Globus pallidus (tissue), 1 donor: ENCODE results near the gene RPS24.
"Not testable (repeated sequence)": the region's sequence is repeated elsewhere in the genome, so short reads cannot be mapped to it uniquely, and the experiment has no call there.

Source experiments
- DNase-seq: peaks from one replicate; pipeline ENCODE4 v3.0.0-alpha.2; 2015; ENCODE audit warnings: low spot score

The RPS24 gene

GRCh38 chr10:78053211-78053868, 19.7 kb downstream of the RPS24 start:
- DNase-seq: no peak

DNA sequence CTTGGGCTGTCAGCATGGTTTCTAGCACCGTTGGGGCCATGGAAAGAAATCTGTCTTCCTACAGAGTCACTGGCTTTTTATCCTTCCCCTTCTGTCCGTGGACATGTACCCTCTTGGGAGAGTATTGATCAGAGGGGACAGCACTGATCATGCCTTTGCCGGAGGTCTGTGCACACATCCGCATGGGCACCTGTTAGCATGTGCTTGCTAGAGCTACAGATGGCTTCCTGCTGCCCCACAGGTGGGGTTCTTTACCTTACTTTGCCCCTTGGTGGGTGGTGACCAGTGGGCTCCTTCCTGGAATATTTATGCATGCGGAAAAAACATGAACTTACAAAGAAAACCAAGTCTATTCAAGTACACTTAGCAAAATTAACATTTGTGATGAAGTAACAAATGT, 24.9 kb downstream of the RPS24 start:
- DNase-seq: no peak

GRCh38 chr10:78059906-78060702, 26.4 kb downstream of the RPS24 start:
- DNase-seq: no peak

DNA sequence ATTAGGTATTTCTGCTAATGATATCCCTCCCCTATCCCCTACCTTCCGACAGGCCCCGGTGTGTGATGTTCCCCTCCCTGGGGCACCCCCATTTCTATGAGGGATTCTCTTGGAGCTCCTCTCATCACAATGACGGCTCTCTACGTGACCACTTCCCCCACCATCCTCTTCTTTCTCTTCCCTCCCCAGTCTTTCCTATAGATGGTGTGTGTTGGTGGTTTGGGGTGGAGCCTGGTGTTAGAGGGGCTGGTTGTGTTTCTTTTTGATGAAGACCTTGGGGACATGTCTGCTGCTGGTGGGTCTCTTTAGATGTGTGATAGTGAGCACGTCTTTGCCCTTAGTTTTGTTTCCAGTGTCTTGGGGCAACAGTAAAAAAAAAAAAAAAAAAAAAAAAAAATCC, 28.6 kb downstream of the RPS24 start:
- DNase-seq: no peak

DNA sequence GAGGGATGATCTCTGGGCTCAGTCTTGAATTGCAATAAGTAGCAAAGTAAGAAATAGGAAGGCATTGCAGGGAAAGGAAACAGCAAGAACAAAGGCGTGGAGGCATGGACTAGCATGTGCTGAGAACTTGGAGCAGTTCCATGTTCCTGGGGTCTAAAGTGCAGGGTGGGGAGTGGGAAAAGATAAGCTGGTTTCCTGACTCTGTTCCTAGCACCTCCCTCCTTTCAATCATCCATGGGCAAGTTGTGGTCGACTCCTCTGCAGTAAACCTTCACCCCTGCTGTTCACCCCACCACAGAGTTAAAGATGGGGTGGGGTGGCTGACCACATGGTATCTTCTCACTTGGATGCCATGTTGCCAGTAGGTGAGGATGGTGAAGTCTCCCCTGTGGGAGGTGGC, 29.6 kb downstream of the RPS24 start:
- DNase-seq: no peak

GRCh38 chr10:78064919-78065318, 31.3 kb downstream of the RPS24 start:
- not testable (repeated sequence) for DNase-seq

DNA sequence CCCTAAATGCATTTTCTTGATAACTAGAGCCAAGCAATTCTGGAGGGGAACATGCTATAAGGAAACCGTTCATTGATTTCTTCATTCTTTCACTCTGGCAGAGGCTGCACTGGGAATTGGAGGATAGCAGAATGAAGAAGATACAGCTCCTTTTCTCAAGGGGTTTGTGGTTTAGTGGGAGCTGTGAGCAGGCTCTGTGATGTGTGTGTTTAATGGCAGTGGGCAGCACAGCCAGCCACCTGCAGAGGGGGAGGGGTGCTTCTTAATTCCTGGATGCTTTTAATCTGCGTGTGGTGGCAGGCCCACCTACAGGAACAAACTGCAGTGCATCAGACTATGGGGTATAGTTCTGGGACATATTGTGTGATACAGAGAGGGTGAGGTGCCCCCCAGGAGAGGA, 31.9 kb downstream of the RPS24 start:
- DNase-seq: no peak

DNA sequence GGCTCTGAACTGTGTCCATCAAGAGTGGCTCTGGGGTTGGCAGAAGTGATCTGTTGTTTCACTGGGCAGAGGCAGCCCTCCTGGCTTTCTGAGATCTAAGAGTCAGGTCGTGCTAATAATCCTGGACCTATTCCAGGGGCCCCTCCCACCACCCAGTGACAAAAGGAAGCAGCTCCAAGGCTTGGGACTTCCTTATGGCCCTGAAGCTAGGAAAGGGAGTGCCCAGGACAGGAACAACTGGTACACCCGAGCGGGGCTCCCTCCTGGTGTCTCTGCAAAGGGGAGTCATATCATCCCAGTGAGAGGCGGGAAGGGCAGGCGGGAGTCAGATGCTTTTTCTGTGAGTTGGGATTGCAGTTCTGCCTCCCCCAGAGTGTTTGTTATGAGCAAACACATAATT, 32.3 kb downstream of the RPS24 start:
- DNase-seq: no peak

DNA sequence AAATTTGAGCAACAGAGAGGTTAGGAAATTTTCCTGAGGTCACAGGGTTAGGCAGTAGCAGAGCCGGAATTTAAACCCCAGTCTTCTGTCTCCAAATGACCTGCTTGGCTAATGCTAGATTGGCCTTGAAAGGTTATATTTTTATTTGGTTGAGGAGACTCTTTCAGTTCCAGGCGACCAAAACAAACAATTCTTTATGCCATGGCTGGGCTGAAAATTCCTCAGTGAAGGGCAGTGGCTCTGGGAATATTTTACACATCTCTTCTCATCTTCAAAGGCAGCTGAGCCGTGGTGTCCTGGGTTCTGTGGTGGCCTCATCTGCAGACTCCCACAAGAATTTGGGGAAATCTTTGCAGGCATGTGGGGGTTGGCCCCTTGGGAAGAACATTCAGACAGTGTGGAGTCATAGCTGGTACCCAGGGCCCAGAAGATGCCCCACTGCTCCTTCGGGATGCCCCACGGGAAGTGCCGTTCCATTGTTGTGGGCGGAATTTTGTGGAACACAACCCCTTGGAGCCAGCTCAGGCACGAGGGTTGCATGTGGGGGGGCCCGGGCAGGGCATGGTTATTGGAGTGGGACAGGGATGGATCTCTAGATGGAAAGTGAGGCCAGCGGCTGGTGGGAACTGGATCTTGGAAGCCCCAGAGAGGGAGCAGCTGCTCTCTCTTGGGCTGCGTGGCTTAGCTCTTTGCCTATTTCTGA, 33.2 kb downstream of the RPS24 start:
- no peak for DNase-seq

GRCh38 chr10:78069151-78069550, 35.5 kb downstream of the RPS24 start:
- DNase-seq: no peak

DNA sequence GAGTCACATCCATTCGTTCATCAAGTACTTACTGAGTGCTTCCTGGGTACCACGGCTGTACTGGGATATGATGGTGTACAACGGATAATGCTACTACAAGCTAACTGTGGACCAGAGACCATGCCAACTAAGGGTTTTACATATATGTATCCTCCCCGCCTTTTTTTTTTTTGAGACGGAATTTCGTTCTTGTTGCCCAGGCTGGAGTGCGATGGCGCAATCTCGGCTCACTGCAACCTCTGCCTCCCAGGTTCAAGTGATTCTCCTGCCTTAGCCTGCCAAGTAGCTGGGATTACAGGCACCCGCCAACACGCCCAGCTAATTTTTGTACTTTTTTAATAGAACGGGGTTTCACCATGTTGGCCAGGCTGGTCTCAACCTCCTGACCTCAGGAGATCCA, 36.4 kb downstream of the RPS24 start:
- DNase-seq: not testable (repeated sequence)

- DNase-seq: no peak
Observed at GRCh38 chr10:78070726-78071125, 37.1 kb downstream of the RPS24 start.

DNA sequence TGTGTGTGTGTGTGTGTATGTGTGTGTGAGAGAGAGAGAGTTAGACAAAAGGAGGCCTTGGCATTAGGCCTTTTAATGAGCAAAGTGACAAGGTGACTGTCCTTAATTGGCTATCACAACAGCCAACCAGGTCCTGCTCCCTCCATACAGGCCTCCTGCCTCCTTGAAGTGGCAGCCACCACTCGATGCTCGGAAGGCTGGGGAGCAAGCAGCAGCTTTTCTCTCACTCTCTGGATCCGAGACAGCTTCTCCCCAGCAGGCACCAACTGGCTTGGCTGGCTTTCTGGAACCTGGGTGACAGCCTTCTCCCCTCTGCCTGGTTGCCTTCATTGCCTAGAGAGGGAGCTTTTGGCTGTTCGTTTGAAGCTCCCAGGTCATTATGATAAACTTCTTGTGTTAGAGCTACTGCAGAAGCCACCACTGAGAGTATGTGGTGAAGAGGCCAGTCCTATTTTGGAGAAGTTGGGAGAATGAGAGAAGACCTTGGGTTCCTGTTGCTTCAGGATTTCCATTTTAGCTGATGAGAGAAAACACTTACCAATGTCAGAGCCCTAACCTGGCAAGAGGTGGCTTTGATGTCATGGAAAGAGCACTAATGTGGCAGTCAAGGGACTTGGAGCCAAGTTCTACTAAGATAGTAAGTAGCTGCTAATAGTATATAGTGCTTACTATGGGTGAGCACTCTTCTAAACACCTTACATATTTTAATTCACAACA, 37.6 kb downstream of the RPS24 start:
- no peak for DNase-seq

GRCh38 chr10:78071857-78072179, 38.2 kb downstream of the RPS24 start:
- DNase-seq: no peak

DNA sequence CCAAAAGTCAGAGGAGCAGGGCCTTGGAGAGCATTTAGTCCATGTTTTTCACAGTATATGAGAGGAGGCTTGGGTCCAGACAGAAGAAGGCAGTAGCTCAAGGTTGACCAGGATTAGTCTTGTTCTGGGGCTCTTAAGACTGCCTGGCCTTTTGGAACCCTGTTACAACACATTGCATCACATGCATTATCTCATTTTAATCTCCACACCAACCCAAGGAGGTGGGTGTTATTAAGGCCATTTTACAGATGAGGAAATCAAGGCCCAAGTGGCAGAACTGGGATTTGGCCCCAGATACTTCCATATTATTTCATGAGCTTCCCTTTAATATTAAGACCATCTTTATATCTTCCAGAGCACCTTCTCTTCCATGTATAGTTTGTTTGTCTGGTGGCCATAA, 38.8 kb downstream of the RPS24 start:
- no peak for DNase-seq

GRCh38 chr10:78075806-78076205, 42.1 kb downstream of the RPS24 start:
- DNase-seq: not testable (repeated sequence)

DNA sequence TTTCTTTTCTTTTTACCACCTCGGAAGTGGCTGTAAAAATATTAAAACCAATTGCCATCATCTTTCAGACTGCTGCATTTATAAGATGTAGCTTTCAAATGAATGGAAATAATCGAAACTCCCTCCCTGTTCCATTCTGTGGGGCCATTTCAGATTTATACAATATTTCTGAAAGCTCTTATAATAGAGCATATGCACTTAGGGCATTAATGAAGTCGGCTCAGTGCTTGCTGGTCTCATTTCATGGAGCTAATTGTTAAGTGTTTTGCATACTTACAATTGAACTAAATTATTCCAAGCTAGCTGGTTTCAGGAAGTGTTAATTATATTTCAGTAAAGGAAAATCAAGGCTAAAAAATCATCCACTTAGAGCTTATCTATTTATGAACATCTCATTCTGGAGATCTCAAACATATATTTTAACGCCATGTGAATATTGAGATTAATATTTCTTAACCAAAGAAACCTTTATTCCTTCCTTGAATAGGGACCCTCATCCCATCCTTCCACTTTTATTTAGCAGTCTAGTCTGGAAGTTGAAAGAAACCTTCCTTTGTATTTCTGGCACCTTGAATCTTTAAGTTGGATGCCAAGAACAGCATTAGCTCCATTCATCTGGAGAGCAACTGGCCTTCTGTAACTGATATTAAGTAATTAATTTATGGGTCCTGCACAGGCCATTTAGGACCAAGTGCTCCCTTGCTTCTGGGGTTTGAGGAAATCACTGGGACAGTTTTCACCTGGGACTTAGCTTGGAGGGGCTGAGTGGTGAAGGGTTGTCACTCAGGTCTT, 45.1 kb downstream of the RPS24 start:
- no peak for DNase-seq

DNA sequence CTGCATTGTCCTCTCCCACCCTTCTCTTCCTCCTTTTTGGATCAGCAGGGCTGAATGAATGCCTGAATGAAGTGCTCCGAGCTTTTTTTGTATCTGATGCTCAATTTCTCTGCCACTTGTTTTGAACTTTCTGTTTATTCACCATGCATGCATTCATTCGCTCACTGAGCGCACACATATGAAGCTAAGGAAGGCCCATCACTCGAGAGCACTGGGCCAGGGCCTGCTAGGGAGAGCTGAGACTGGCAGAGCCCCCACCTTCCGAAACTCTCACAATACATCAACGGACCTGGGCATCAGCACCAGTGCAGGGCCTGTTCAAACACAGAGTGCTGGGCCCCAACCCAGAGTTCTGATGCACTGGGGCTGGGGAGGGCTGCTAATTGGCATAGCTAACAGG, 45.7 kb downstream of the RPS24 start:
- no peak for DNase-seq

- no peak for DNase-seq
Observed at GRCh38 chr10:78081292-78081691, 47.6 kb downstream of the RPS24 start.

DNA sequence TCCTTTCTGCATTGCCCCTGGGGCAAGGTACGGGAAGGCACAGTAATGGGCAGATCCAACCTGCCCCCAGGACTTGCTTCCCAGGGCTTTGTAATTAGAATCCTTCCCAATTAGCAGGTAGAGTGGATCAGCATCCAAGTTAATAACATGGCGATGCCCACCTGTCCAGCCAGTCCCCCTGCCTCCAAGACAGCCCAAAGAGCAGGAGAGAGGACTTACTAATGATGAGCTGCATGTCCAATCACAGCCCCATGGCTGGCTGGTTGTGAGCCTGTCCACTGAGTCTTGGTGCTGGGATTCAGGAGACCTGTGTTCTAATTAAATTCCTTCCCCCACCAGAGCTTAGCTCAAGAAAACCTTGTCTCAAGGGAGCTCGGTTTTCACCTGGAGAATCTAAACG, 49.0 kb downstream of the RPS24 start:
- no peak for DNase-seq
